HG02642 (cell line): ENCODE measurements around the gene KRT31.
"Not testable (repeated sequence)": the region's sequence is repeated elsewhere in the genome, so short reads cannot be mapped to it uniquely, and the experiment has no call there.

Source experiments
- ATAC-seq: cut with Tn5 transposase; IDR thresholded peaks from one replicate; pipeline ENCODE4 v1.9.1; 2021; ENCODE audit warnings: mild to moderate bottlenecking; ENCODE audit not compliant: unreplicated experiment, poor library complexity

Gene KRT31

GRCh38 chr17:41392278-41392677, 5.1 kb downstream of the KRT31 start:
- ATAC-seq: no peak

DNA sequence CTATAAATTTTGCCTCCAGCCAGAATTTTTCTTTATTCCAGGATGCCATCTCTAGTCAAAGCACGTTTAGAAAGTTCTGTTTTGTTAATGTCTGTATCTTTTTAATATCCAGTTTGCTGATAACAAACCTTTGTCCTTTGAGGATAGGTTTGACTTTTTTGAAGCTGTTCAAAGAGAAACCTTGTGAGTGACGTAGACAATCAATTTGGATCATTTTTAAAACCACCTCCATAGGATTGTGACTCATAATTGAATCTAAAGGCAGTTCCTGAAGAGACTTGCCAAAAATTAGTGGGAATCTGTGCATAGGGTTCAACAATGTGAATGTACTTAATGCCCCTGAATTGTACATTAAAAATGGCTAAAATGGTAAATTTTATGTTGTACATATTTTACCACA, 5.9 kb downstream of the KRT31 start:
- no peak for ATAC-seq

GRCh38 chr17:41390411-41390938, 6.9 kb downstream of the KRT31 start:
- ATAC-seq: no peak

- ATAC-seq: no peak
Measured at GRCh38 chr17:41387670-41388069, 9.7 kb downstream of the KRT31 start.

DNA sequence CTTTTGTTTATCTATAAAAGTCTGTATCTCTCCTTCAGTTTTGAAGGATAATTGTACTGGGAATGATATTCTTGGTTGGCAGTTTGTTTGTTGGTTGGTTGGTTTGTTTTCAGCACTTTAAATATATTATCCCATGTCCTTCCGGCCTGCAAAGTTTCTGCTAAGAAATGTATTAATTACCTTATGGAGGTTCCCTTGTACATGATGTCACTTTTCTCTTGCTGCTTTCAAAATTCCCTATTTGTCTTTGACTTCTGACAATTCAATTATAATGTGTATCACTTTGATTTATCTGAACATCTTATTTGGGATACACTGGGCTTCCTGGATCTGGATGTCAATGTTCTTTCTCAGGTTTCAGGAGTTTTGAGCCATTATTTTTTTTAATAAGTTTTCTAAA, 11.2 kb downstream of the KRT31 start:
- ATAC-seq: no peak

DNA sequence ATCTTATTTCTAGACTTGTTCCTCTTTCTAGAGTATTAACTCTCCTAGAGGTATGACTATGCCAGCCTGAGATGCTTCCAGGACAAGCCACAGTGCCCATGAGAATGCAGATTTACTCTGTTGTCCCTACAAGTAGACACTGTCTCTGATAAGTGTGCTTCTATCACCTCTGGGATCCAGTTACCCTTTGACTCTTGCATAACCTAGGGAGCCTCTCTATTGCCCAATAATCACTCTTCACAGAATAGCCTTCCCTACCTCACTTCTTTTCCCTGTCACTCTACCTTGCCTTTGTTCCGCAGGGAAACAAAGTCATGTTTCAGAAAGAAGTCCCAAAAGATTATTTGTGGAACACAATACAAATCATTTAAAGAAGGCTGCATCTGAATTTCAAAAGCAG, 13.7 kb downstream of the KRT31 start:
- ATAC-seq: no peak

DNA sequence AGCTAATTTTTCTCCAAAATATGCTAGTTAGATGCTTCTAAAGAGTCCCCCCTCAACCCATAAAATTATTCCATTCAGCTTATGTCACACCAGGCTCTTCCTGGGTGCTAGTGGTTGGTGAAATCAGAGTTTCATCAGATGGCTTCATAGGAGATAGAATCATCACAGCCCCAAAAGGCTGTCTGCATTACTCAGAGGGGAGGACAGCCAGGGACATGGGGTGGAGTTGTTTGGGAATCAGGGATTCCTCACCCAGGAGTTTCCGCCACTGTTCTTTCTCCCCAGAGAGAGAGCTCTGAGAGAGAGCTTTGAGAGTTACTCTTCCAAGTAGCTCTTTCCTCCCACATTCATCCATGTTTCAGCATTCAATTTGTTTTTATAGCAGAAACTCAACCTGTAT, 15.0 kb downstream of the KRT31 start:
- ATAC-seq: no peak

GRCh38 chr17:41381943-41382342, 15.5 kb downstream of the KRT31 start, which contains the start of gene KRT34:
Gene KRT34, minus strand, starts transcription at chr17:41382306. Its CDS starts 60 bp downstream, at chr17:41382246.
- not testable (repeated sequence) for ATAC-seq

DNA sequence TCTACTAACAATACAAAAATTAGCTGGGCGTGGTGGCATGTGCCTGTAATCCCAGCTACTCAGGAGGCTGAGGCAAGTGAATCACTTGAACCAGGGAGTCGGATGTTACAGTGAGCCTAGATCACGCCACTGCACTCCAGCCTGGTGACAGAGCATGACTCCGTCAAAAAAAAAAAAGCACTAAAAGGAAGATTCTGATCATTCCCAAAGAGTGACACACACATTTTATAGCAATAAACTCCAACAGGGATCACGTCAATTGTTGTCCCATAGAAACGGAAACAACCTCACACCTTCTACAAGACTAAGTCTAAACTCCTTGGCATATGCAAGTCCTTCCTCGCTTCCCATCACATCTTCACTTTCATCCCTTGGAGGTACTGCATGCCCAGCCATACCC, 17.3 kb downstream of the KRT31 start:
- not testable (repeated sequence) for ATAC-seq

- no peak for ATAC-seq
Measured at GRCh38 chr17:41377546-41377945, 19.9 kb downstream of the KRT31 start.

DNA sequence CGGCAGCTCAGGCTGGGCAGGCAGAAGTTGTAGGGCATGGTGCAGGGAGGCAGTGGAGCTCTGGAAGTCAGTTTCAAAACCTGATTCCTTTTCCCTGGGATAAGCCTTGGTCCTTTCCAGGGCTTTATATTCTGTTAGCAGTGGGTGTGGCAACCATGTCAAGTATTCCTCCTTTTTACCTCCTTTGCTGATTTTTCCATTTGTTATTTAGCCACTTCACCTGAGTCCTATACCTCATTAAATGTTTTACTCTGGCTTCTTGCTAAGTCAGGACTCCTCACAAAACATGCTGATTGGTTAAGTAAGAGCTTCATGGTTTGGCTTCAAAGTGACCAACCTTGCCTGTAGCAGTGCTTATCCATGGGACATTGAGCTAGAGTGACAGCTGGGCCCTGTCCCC, 27.7 kb downstream of the KRT31 start, which contains the start of gene KRT33B:
Gene KRT33B (minus strand): TSS at position 101 of the 400 bp plus-strand sequence. CDS start 63 bp downstream, at position 38.
- no peak for ATAC-seq

DNA sequence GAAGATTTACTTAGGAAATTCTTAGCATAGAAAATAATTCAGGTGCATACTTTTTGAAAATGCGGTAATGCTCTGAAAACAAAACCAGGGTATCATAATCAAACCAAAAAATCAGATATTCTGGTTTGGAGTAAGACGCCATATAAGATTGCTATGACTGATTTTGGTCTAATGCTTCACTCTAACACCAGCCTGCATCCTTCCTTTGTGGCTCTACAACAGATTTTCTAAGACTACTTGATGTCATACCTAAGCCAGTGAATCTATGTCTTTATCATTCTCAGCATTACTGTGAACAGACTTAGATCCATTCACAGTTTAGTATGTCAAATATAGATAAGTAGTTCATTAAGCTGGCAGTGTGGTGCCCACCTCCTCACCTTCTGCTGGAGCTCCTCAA, 28.4 kb downstream of the KRT31 start:
- ATAC-seq: no peak

DNA sequence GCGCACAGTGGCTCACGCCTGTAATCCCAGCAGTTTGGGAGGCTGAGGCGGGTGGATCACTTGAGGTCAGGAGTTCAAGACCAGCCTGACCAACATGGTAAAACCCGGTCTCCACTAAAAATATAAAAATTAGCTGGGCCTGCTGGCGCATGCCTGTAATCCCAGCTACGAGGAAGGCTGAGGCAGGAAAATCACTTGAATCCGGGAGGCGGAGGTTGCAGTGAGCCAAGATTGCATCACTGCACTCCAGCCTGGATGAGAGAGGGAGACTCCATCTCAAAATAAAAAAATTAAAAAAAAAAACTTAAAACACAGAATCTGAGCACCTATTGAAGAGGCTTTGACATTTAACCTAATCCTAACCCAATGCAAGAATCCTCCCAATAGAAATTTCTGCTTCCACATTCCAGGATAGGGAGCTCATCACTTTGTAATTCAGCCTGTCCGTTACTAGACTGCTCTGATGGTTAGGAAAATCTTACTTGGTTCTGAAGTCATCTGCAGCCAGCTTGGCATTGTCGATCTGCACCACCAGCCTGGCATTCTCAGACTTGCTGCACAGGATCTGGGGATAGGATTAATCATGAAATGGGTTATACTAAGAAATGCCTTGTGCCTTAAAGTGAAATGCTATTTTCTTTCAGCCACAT, 29.9 kb downstream of the KRT31 start:
- no peak for ATAC-seq

GRCh38 chr17:41366070-41366469, 31.3 kb downstream of the KRT31 start:
- no peak for ATAC-seq

- no peak for ATAC-seq
Measured at GRCh38 chr17:41363881-41364280, 33.5 kb downstream of the KRT31 start.

DNA sequence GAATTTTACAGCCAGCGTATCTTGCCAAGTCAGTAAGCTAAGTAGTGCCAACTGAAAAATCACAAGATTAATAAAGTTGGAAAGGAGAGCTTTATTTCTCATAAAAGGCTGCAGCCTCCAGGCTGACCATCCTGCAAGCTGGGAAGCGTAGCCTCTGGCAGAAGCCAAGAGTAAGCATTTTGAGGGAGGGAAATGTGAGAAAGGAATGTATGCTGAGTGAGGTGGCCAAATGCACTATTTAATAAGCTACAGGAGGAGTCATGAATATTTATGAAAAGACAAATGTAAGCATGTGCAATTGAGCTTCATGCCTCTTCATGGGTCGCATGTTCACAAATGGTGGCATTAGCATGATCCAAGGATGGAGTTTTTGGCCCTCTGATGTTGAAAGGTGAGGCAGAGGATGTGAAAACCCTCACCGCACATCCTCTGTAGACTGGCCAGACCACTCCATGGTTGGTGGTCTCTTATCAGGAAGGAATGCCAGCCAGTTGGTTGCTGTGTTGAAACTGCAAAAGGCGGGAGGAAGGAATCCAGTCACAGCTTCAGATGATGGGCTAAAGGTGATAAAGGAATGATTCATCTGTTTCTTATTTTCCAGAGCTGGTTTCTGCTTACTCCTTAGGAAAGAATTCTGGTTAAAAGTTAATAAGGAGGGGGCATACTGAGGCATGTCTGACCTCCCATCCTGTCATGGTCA, 37.0 kb downstream of the KRT31 start:
- no peak for ATAC-seq

DNA sequence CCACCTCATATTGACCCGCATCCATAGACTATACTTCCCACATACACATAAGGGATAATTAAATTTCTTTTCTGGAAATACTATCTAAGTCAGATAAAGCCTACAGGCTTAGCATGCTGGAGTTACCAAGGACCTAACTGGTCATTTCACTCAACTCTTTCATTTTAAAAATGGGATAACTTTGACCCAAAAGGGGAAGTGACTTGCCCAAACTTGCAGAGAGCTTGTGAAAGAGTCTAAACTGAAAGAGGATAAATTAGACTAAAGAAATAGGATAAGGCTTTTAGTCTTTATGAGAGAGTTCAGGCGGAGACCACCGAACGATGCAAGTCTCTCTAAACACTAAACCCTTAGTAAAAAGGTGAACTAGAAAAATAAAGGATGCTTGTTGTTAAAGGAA, 42.9 kb downstream of the KRT31 start:
- ATAC-seq: no peak

DNA sequence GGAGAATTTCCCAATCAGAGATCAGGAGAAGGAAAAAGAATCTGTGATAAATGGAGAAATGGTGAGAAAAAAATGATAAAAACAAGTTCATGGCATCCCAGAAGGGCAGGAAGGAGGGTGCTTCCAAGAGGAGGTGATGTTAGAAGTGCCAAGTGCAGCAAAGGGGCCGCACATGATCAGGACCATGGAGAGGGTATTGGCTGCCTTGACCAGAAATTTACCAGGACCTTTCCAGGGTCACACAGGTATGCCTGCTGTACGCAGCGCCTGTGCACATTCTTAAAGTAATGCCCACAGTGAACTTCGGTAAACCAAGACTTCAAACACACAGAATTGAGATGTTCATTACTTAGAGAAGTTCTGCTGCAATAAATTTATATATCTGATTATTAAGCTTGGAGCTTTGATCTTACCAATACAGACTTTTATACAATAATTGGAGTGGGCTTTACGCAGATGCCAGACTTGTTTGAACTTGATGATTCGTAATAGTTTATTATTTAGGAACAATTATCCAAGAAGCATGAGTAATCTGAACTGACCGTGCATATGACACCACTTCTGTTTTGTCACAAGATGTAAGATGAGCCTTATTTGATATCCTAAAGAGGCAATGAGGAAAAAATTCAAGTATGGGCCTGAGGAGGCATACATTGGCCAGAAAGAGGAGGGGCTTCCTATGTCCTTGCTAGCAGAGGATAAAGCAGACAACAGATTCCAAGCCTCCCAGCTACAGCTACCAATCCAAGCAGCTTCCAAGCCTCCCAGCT, 44.6 kb downstream of the KRT31 start:
- ATAC-seq: no peak

DNA sequence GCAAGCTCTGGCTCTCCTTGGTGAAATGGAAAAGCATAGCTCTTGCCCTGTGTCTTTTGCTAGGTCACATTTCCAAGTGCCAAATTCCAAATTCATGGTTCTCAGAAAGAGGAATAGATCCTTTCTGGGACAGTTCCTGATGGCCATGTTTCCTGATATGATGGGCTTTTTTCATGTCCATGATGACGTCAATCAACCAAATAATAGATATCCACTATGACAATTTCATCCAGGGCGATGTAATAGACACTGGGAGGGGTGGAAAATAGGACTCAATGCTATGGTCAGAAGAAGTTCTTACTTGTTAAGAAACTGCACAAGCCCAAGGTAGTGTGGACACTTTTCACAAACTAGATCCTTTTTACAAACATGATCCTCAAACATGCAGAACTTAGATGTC, 46.2 kb downstream of the KRT31 start:
- ATAC-seq: no peak

DNA sequence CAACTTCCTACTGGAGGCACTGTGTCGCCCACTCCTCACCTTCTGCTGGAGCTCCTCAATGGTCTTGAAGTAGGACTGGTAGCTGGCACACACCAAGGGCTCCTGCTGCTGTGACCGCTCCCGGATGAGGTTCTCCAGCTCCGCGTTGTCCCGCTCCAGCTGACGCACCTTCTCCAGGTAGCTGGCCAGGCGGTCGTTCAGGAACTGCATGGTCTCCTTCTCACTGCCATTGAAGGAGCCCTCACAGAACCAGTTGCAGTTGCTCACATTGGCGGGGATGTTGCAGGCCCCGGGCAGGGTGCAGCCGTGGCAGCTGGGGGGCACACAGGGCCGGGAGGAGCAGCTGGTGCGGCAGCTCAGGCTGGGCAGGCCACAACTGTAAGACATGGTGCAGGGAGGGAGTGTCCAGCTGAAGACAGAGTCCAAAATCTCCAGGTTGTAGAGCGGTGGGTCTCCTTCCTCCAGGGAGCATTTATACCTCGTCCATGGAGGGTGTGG, 47.0 kb downstream of the KRT31 start, which contains the start of gene KRT33A:
Gene KRT33A (minus strand): TSS at position 448 of the 498 bp plus-strand sequence. CDS start 61 bp downstream, at position 387.
- not testable (repeated sequence) for ATAC-seq
